GM12892 (cell line): Measurements from ENCODE around the gene FBXO24.

Source experiments
- POLR2A ChIP-seq: IDR thresholded peaks from 2 replicates; pipeline ENCODE4 v1.6.1; 2011; ENCODE audit warnings: low read depth, low read length, control low read depth
- POLR2AphosphoS5 ChIP-seq: IDR thresholded peaks from 2 replicates; pipeline ENCODE4 v1.6.1; 2011; ENCODE audit warnings: low read depth, low read length, control low read depth

DNA sequence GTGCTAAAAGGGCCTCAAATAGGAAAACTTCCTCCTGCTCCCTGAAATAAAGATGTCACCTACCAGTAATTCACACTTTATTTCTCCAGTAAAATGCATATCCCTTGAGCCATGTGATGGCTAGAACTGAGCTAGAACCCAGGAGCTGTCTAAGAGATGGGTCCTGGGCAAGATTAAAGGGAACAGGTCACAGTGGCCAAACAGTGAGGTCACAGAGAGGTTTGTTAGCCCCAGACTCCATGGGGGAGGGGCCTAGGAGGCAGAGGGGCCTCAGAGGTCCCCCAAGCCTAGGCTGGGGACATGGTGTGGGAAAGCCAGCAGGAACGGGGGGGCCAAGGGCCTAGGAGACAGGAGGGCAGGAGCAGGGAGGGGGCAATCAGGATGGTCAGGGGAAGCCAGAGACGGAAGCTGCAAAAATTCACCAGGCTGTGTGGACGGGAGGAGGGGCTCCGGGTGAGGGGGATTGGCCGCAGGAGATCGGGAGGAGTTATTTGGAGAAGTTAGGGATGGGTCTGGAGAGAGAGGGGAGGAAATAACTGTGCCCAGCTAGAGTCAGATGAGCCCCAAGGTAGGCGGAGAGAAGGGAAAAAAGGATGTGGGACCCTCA lies 3.3 kb downstream of the FBXO24 start:
- TF ChIP-seq POLR2A, result no peak
- TF ChIP-seq POLR2AphosphoS5, result no peak
